Measurements from ENCODE around the gene TNS4.

The TNS4 gene

GRCh38 chr17:40529991-40530390 lies 28.6 kb upstream of the TNS4 start:
- ChIA-PET POLR2A (no interaction called here), CTCF (interaction anchor here (0.6 kb wide), 1 partner anchor 54 kb away, joined by 3 read pairs; no protein-coding TSS in a partner anchor)
- TF ChIP-seq ARNT (IDR thresholded peaks at IDR 0.05) (no peak), FOXA1 (IDR thresholded peaks at IDR 0.05) (no peak)
- DNase-seq (ENCODE audit: extremely low spot score): no peak

GRCh38 chr17:40528692-40529417 lies 27.4 kb upstream of the TNS4 start:
- TF ChIP-seq FOXK2 (IDR thresholded peaks at IDR 0.05): no peak
- no peak for TF ChIP-seq SP1 (IDR thresholded peaks at IDR 0.05)
- no peak for TF ChIP-seq L3MBTL2 (conservative IDR thresholded peaks at IDR 0.05)
- no peak for TF ChIP-seq HDGF (IDR thresholded peaks at IDR 0.05; ENCODE audit: borderline replicate concordance)
- no peak for TF ChIP-seq SUZ12 (IDR thresholded peaks at IDR 0.05)
- no peak for TF ChIP-seq FOXM1 (IDR thresholded peaks at IDR 0.05; ENCODE audit: borderline replicate concordance)
- TF ChIP-seq CTBP1 (IDR thresholded peaks at IDR 0.05; ENCODE audit: borderline replicate concordance): no peak
- no peak for TF ChIP-seq NFRKB (IDR thresholded peaks at IDR 0.05)
- TF ChIP-seq ELF4 (IDR thresholded peaks at IDR 0.05): no peak
- no peak for TF ChIP-seq BHLHE40 (IDR thresholded peaks at IDR 0.05; ENCODE audit: borderline replicate concordance)
- TF ChIP-seq ZNF384 (IDR thresholded peaks at IDR 0.05): no peak
- no peak for DNase-seq (ENCODE audit: extremely low spot score)
- ChIA-PET CTCF (no interaction called here), POLR2A (no interaction called here)

- ChIA-PET CTCF (no interaction called here), POLR2A (no interaction called here)
- TF ChIP-seq ARNT (IDR thresholded peaks at IDR 0.05) (no peak), ELF4 (IDR thresholded peaks at IDR 0.05) (no peak), HDGF (IDR thresholded peaks at IDR 0.05; ENCODE audit: borderline replicate concordance) (no peak), FOXK2 (IDR thresholded peaks at IDR 0.05) (no peak), LEF1 (IDR thresholded peaks at IDR 0.05; ENCODE audit: borderline replicate concordance) (no peak), L3MBTL2 (conservative IDR thresholded peaks at IDR 0.05) (no peak), TARDBP (IDR thresholded peaks at IDR 0.05) (no peak), CTBP1 (IDR thresholded peaks at IDR 0.05; ENCODE audit: borderline replicate concordance) (no peak), FOXA1 (IDR thresholded peaks at IDR 0.05) (no peak), ZNF384 (IDR thresholded peaks at IDR 0.05) (no peak), BHLHE40 (IDR thresholded peaks at IDR 0.05; ENCODE audit: borderline replicate concordance) (no peak), FOXM1 (IDR thresholded peaks at IDR 0.05; ENCODE audit: borderline replicate concordance) (no peak), SUZ12 (IDR thresholded peaks at IDR 0.05) (no peak), NFRKB (IDR thresholded peaks at IDR 0.05) (no peak), PKNOX1 (IDR thresholded peaks at IDR 0.05) (no peak)
- no peak for DNase-seq (ENCODE audit: extremely low spot score)
Measured at GRCh38 chr17:40526668-40527067, 25.2 kb upstream of the TNS4 start.

GRCh38 chr17:40525294-40525693 lies 23.9 kb upstream of the TNS4 start:
- TF ChIP-seq CTBP1 (IDR thresholded peaks at IDR 0.05; ENCODE audit: borderline replicate concordance) (no peak), FOXA1 (IDR thresholded peaks at IDR 0.05) (no peak), NFRKB (IDR thresholded peaks at IDR 0.05) (no peak), ARNT (IDR thresholded peaks at IDR 0.05) (no peak), TARDBP (IDR thresholded peaks at IDR 0.05) (no peak), SUZ12 (IDR thresholded peaks at IDR 0.05) (no peak), L3MBTL2 (conservative IDR thresholded peaks at IDR 0.05) (no peak), PKNOX1 (IDR thresholded peaks at IDR 0.05) (no peak), ELF4 (IDR thresholded peaks at IDR 0.05) (no peak), HDGF (IDR thresholded peaks at IDR 0.05; ENCODE audit: borderline replicate concordance) (no peak)
- CTCF ChIA-PET: interaction anchor here (0.6 to 1.0 kb wide), 2 partner anchors 12 to 492 kb away, joined by 3 read pairs; no protein-coding TSS in a partner anchor
- POLR2A ChIA-PET: no interaction called here
- DNase-seq (ENCODE audit: extremely low spot score): no peak

GRCh38 chr17:40524243-40524965 lies 23.0 kb upstream of the TNS4 start:
- CTCF ChIA-PET: interaction anchor here (1.0 kb wide), 1 partner anchor 11 kb away, joined by 3 read pairs; no protein-coding TSS in a partner anchor
- POLR2A ChIA-PET: no interaction called here
- no peak for DNase-seq (ENCODE audit: extremely low spot score)
- TF ChIP-seq FOXK2 (IDR thresholded peaks at IDR 0.05) (no peak), FOXM1 (IDR thresholded peaks at IDR 0.05; ENCODE audit: borderline replicate concordance) (no peak), CTBP1 (IDR thresholded peaks at IDR 0.05; ENCODE audit: borderline replicate concordance) (no peak), ZNF384 (IDR thresholded peaks at IDR 0.05) (no peak), SP1 (IDR thresholded peaks at IDR 0.05) (no peak), ARNT (IDR thresholded peaks at IDR 0.05) (no peak), BHLHE40 (IDR thresholded peaks at IDR 0.05; ENCODE audit: borderline replicate concordance) (no peak), LEF1 (IDR thresholded peaks at IDR 0.05; ENCODE audit: borderline replicate concordance) (no peak), PKNOX1 (IDR thresholded peaks at IDR 0.05) (no peak), NFRKB (IDR thresholded peaks at IDR 0.05) (no peak), TARDBP (IDR thresholded peaks at IDR 0.05) (no peak), FOXA1 (IDR thresholded peaks at IDR 0.05) (no peak), L3MBTL2 (conservative IDR thresholded peaks at IDR 0.05) (no peak), SUZ12 (IDR thresholded peaks at IDR 0.05) (no peak), HDGF (IDR thresholded peaks at IDR 0.05; ENCODE audit: borderline replicate concordance) (no peak), ELF4 (IDR thresholded peaks at IDR 0.05) (no peak)

GRCh38 chr17:40522961-40523310 lies 21.5 kb upstream of the TNS4 start:
- TF ChIP-seq LEF1 (IDR thresholded peaks at IDR 0.05; ENCODE audit: borderline replicate concordance) (no peak), ELF4 (IDR thresholded peaks at IDR 0.05) (no peak), TARDBP (IDR thresholded peaks at IDR 0.05) (no peak), SP1 (IDR thresholded peaks at IDR 0.05) (no peak), HDGF (IDR thresholded peaks at IDR 0.05; ENCODE audit: borderline replicate concordance) (no peak), FOXA1 (IDR thresholded peaks at IDR 0.05) (no peak), NFRKB (IDR thresholded peaks at IDR 0.05) (no peak)
- POLR2A ChIA-PET: no interaction called here
- no peak for DNase-seq (ENCODE audit: extremely low spot score)
- CTCF ChIA-PET: interaction anchor here (1.3 kb wide), 1 partner anchor 12 kb away, joined by 4 read pairs; no protein-coding TSS in a partner anchor
